Activated naive CD4-positive, alpha-beta T cell treated with anti-CD3 and anti-CD28 coated beads, Interleukin-2, amount 50 U/mL, for 24 hours (primary cell): ENCODE measurements around the gene SYF2.
"Not testable (repeated sequence)": the region's sequence is repeated elsewhere in the genome, so short reads cannot be mapped to it uniquely, and the experiment has no call there.

Experiments used
- H3K27ac Mint-ChIP-seq: one replicate; pipeline ENCODE4 v1.8.0; 2021; ENCODE audit warnings: mild to moderate bottlenecking, mixed read lengths
- H3K27me3 Mint-ChIP-seq: one replicate; pipeline ENCODE4 v1.8.0; 2021; ENCODE audit warnings: mixed read lengths
- H3K36me3 Mint-ChIP-seq: one replicate; pipeline ENCODE4 v1.8.0; 2021; ENCODE audit warnings: mixed read lengths
- H3K4me1 Mint-ChIP-seq: one replicate; pipeline ENCODE4 v1.8.0; 2021; ENCODE audit warnings: mixed read lengths
- H3K4me3 Mint-ChIP-seq: one replicate; pipeline ENCODE4 v1.8.0; 2021; ENCODE audit warnings: mild to moderate bottlenecking, mixed read lengths
- H3K9me3 Mint-ChIP-seq: one replicate; pipeline ENCODE4 v1.8.0; 2021; ENCODE audit warnings: mixed read lengths

The SYF2 gene

GRCh38 chr1:25199819-25200620 lies 32.3 kb downstream of the SYF2 start:
- H3K36me3 Mint-ChIP-seq = no peaks in the 10 kb centered on the region
- H3K27me3 Mint-ChIP-seq = no peaks in the 10 kb centered on the region
- no peak overlapping the region for H3K4me3 Mint-ChIP-seq
- peaks cover 17% of the 10 kb centered on the region for H3K4me1 Mint-ChIP-seq
- H3K27ac Mint-ChIP-seq = no peak overlapping the region
- no peaks in the 10 kb centered on the region for H3K9me3 Mint-ChIP-seq

- Mint-ChIP-seq H3K27ac (no peak overlapping the region), H3K36me3 (no peaks in the 10 kb centered on the region)
These were observed 33.5 kb downstream of the SYF2 start for GRCh38 chr1:25198663-25199252.

GRCh38 chr1:25197982-25198662 lies 34.2 kb downstream of the SYF2 start:
- Mint-ChIP-seq H3K4me1 (peaks cover 17% of the 10 kb centered on the region), H3K27ac (no peak overlapping the region), H3K36me3 (no peaks in the 10 kb centered on the region), H3K9me3 (no peaks in the 10 kb centered on the region), H3K27me3 (no peaks in the 10 kb centered on the region), H3K4me3 (no peak overlapping the region)

More at GRCh38 chr1:25198663-25199252, 33.5 kb downstream of the SYF2 start:
- H3K27me3 Mint-ChIP-seq = no peaks in the 10 kb centered on the region
- H3K9me3 Mint-ChIP-seq = no peaks in the 10 kb centered on the region
- H3K4me3 Mint-ChIP-seq = no peak overlapping the region
- H3K4me1 Mint-ChIP-seq = peaks cover 17% of the 10 kb centered on the region

GRCh38 chr1:25197235-25197975 lies 34.9 kb downstream of the SYF2 start:
- Mint-ChIP-seq H3K27ac (no peak overlapping the region), H3K27me3 (no peaks in the 10 kb centered on the region), H3K9me3 (no peaks in the 10 kb centered on the region), H3K4me3 (no peak overlapping the region), H3K36me3 (no peaks in the 10 kb centered on the region), H3K4me1 (peaks cover 17% of the 10 kb centered on the region)

GRCh38 chr1:25196830-25197229 lies 35.5 kb downstream of the SYF2 start:
- peak overlapping the region; percentile 12 for H3K4me3 Mint-ChIP-seq
- H3K27me3 Mint-ChIP-seq = no peaks in the 10 kb centered on the region
- H3K36me3 Mint-ChIP-seq = no peaks in the 10 kb centered on the region
- no peaks in the 10 kb centered on the region for H3K9me3 Mint-ChIP-seq
- H3K27ac Mint-ChIP-seq = no peak overlapping the region
- H3K4me1 Mint-ChIP-seq = peaks cover 17% of the 10 kb centered on the region

GRCh38 chr1:25195835-25196234 lies 36.5 kb downstream of the SYF2 start:
- H3K36me3 Mint-ChIP-seq = no peaks in the 10 kb centered on the region
- no peaks in the 10 kb centered on the region for H3K27me3 Mint-ChIP-seq
- no peak overlapping the region for H3K4me3 Mint-ChIP-seq
- peaks cover 17% of the 10 kb centered on the region for H3K4me1 Mint-ChIP-seq
- H3K9me3 Mint-ChIP-seq = no peaks in the 10 kb centered on the region
- no peak overlapping the region for H3K27ac Mint-ChIP-seq

GRCh38 chr1:25194572-25195020 lies 37.7 kb downstream of the SYF2 start:
- Mint-ChIP-seq H3K4me3 (no peak overlapping the region), H3K27me3 (no peaks in the 10 kb centered on the region), H3K36me3 (no peaks in the 10 kb centered on the region), H3K9me3 (no peaks in the 10 kb centered on the region), H3K4me1 (peaks cover 17% of the 10 kb centered on the region), H3K27ac (no peak overlapping the region)

GRCh38 chr1:25194054-25194453 lies 38.2 kb downstream of the SYF2 start:
- H3K4me1 Mint-ChIP-seq = peaks cover 17% of the 10 kb centered on the region
- H3K36me3 Mint-ChIP-seq = no peaks in the 10 kb centered on the region
- H3K27me3 Mint-ChIP-seq = no peaks in the 10 kb centered on the region
- H3K9me3 Mint-ChIP-seq = no peaks in the 10 kb centered on the region
- H3K4me3 Mint-ChIP-seq = no peak overlapping the region
- no peak overlapping the region for H3K27ac Mint-ChIP-seq

GRCh38 chr1:25193229-25193628 lies 39.1 kb downstream of the SYF2 start:
- Mint-ChIP-seq H3K27ac (no peak overlapping the region), H3K4me1 (peaks cover 11% of the 10 kb centered on the region), H3K9me3 (no peaks in the 10 kb centered on the region), H3K27me3 (no peaks in the 10 kb centered on the region), H3K4me3 (no peak overlapping the region), H3K36me3 (no peaks in the 10 kb centered on the region)

- Mint-ChIP-seq H3K36me3 (no peaks in the 10 kb centered on the region), H3K4me3 (no peak overlapping the region), H3K9me3 (no peaks in the 10 kb centered on the region), H3K4me1 (peaks cover 4% of the 10 kb centered on the region), H3K27ac (no peak overlapping the region), H3K27me3 (no peaks in the 10 kb centered on the region)
These were observed 40.1 kb downstream of the SYF2 start for GRCh38 chr1:25192154-25192553.

- H3K27ac Mint-ChIP-seq = no peak overlapping the region
- no peaks in the 10 kb centered on the region for H3K4me1 Mint-ChIP-seq
- no peaks in the 10 kb centered on the region for H3K9me3 Mint-ChIP-seq
These were observed 42.0 kb downstream of the SYF2 start for GRCh38 chr1:25190260-25190659.

GRCh38 chr1:25187904-25188303 lies 44.4 kb downstream of the SYF2 start:
- not testable (repeated sequence) for H3K4me1 Mint-ChIP-seq, H3K4me3 Mint-ChIP-seq, H3K27ac Mint-ChIP-seq, H3K9me3 Mint-ChIP-seq, H3K27me3 Mint-ChIP-seq, H3K36me3 Mint-ChIP-seq

More at GRCh38 chr1:25190260-25190659, 42.0 kb downstream of the SYF2 start:
- H3K4me3 Mint-ChIP-seq = no peak overlapping the region
- no peaks in the 10 kb centered on the region for H3K27me3 Mint-ChIP-seq
- no peaks in the 10 kb centered on the region for H3K36me3 Mint-ChIP-seq

- H3K4me3 Mint-ChIP-seq = no peak overlapping the region
- H3K27ac Mint-ChIP-seq = no peak overlapping the region
- H3K27me3 Mint-ChIP-seq = no peaks in the 10 kb centered on the region
- no peaks in the 10 kb centered on the region for H3K9me3 Mint-ChIP-seq
- H3K4me1 Mint-ChIP-seq = no peaks in the 10 kb centered on the region
- no peaks in the 10 kb centered on the region for H3K36me3 Mint-ChIP-seq
These were observed 45.2 kb downstream of the SYF2 start for GRCh38 chr1:25187077-25187476.

GRCh38 chr1:25186161-25187007 lies 45.9 kb downstream of the SYF2 start:
- Mint-ChIP-seq H3K36me3 (no peaks in the 10 kb centered on the region), H3K9me3 (no peaks in the 10 kb centered on the region), H3K4me3 (no peak overlapping the region), H3K27me3 (no peaks in the 10 kb centered on the region), H3K27ac (no peak overlapping the region), H3K4me1 (no peaks in the 10 kb centered on the region)
